SU-DHL-6 (cell line): ENCODE data around the gene PIN1.

Experiments
- H2AFZ ChIP-seq: fragments of 200-600 bp; sonication (generic); 2 replicates; pipeline ENCODE4 v1.6.1; 2014; ENCODE audit warnings: low read depth, mild to moderate bottlenecking, moderate library complexity, mixed read lengths, antibody characterized with exemption, low read length; ENCODE audit not compliant: severe bottlenecking
- H3F3A ChIP-seq: fragments of 200-600 bp; shearing (Covaris generic); 2 replicates; pipeline ENCODE4 v1.6.0; 2016; ENCODE audit warnings: antibody characterized with exemption, mild to moderate bottlenecking; ENCODE audit not compliant: insufficient read depth
- H3K27ac ChIP-seq: fragments of 200-600 bp; sonication (generic); 2 replicates; pipeline ENCODE4 v1.5.1; 2016; ENCODE audit warnings: low read depth, mild to moderate bottlenecking, low read length, moderate library complexity, mixed read lengths
- H3K27me3 ChIP-seq: fragments of 200-600 bp; sonication (generic), shearing (Covaris generic); 2 replicates; pipeline ENCODE4 v1.6.0; 2014; ENCODE audit warnings: mild to moderate bottlenecking, low read length
- H3K36me3 ChIP-seq: fragments of 200-600 bp; sonication (generic); 2 replicates; pipeline ENCODE4 v1.6.1; 2014; ENCODE audit warnings: mild to moderate bottlenecking, low read length, mixed read lengths
- H3K4me2 ChIP-seq: fragments of 300-600, 200-600 bp; shearing (Covaris generic), sonication (generic); 2 replicates; pipeline ENCODE4 v1.6.0; 2014; ENCODE audit warnings: low read length, low read depth, mild to moderate bottlenecking; ENCODE audit not compliant: poor library complexity, severe bottlenecking
- H3K4me3 ChIP-seq: fragments of 200-600 bp; sonication (generic); 2 replicates; pipeline ENCODE4 v1.5.1; 2014; ENCODE audit warnings: antibody characterized with exemption, low read length, mild to moderate bottlenecking, mixed read lengths; ENCODE audit not compliant: insufficient read depth, poor library complexity, severe bottlenecking
- H3K79me2 ChIP-seq: fragments of 200-600 bp; sonication (generic); 2 replicates; pipeline ENCODE4 v1.6.1; 2014; ENCODE audit warnings: mild to moderate bottlenecking, low read length, moderate library complexity; ENCODE audit not compliant: insufficient read depth
- H3K9ac ChIP-seq: fragments of 200-600 bp; sonication (generic); 2 replicates; pipeline ENCODE4 v1.7.0; 2014; ENCODE audit warnings: mild to moderate bottlenecking, low read length
- H3K9me2 ChIP-seq: fragments of 200-600 bp; sonication (generic); replicated peaks from 2 replicates; pipeline ENCODE4 v1.6.1; 2014; ENCODE audit warnings: low read length; ENCODE audit not compliant: insufficient read depth
- H3K9me3 ChIP-seq: fragments of 200-600 bp; sonication (generic); 2 replicates; pipeline ENCODE4 v1.6.1; 2014; ENCODE audit warnings: low read length, mixed read lengths; ENCODE audit not compliant: insufficient read depth
- H4K20me1 ChIP-seq: fragments of 200-600 bp; sonication (generic); 2 replicates; pipeline ENCODE4 v1.6.1; 2014; ENCODE audit warnings: low read depth, mild to moderate bottlenecking, antibody characterized with exemption, low read length, moderate library complexity, mixed read lengths
- CTCF ChIP-seq: fragments of 200-600 bp; sonication (generic); IDR thresholded peaks from one replicate; pipeline ENCODE4 v1.5.1; 2017; ENCODE audit warnings: antibody characterized with exemption, mild to moderate bottlenecking, low read length, moderate library complexity; ENCODE audit not compliant: insufficient read depth, poor library complexity, severe bottlenecking
- EZH2phosphoT487 ChIP-seq: fragments of 200-600 bp; sonication (generic), shearing (Covaris generic); conservative IDR thresholded peaks from 2 replicates; pipeline ENCODE4 v1.6.1; 2018; ENCODE audit warnings: mild to moderate bottlenecking, antibody characterized with exemption, low read length, moderate library complexity, mixed read lengths

The PIN1 gene

GRCh38 chr19:9811139-9811538 is 24.0 kb upstream of the PIN1 start:
- H3K4me2 ChIP-seq, result no peak overlapping the region
- no peaks in the 10 kb centered on the region for H3F3A ChIP-seq
- H3K79me2 ChIP-seq, result peaks cover 12% of the 10 kb centered on the region; the same call in 1 of the 2 replicates
- H3K27me3 ChIP-seq, result no peaks in the 10 kb centered on the region
- H4K20me1 ChIP-seq, result no peaks in the 10 kb centered on the region
- H3K4me3 ChIP-seq, result no peak overlapping the region
- no peak overlapping the region for H3K9ac ChIP-seq
- H3K9me3 ChIP-seq, result peaks cover 7% of the 10 kb centered on the region; the same call in 1 of the 2 replicates
- no peak for TF ChIP-seq CTCF
- no peak for TF ChIP-seq EZH2phosphoT487
- H3K27ac ChIP-seq, result no peak overlapping the region
- H3K36me3 ChIP-seq, result peaks cover 4% of the 10 kb centered on the region; the same call in 1 of the 2 replicates
- no peaks in the 10 kb centered on the region for H3K9me2 ChIP-seq
- no peak overlapping the region for H2AFZ ChIP-seq

- peak overlapping the region; percentile 82 for H3K27ac ChIP-seq
- H3K9ac ChIP-seq, result peak overlapping the region; percentile 83
- peaks cover 38% of the 10 kb centered on the region for H3K79me2 ChIP-seq
- no peaks in the 10 kb centered on the region for H3K27me3 ChIP-seq
- peaks cover 15% of the 10 kb centered on the region; the same call in 1 of the 2 replicates for H3K36me3 ChIP-seq
- H3K9me3 ChIP-seq, result peaks cover 8% of the 10 kb centered on the region; the same call in 1 of the 2 replicates
- H2AFZ ChIP-seq, result peak overlapping the region; percentile 91
- no peak for TF ChIP-seq CTCF
- no peak for TF ChIP-seq EZH2phosphoT487
- H3F3A ChIP-seq, result no peaks in the 10 kb centered on the region; the same call in 1 of the 2 replicates
- H4K20me1 ChIP-seq, result no peaks in the 10 kb centered on the region
- peak overlapping the region; percentile 74 for H3K4me2 ChIP-seq
- H3K4me3 ChIP-seq, result peak overlapping the region; percentile 92
- H3K9me2 ChIP-seq, result no peaks in the 10 kb centered on the region
Observed at GRCh38 chr19:9818175-9818733, 16.9 kb upstream of the PIN1 start.

- H4K20me1 ChIP-seq, result no peaks in the 10 kb centered on the region
- H2AFZ ChIP-seq, result peak within 1 kb of the TSS; percentile 91
- TF ChIP-seq EZH2phosphoT487 (no peak), CTCF (no peak)
Observed at GRCh38 chr19:9818734-9819595, 16.2 kb upstream of the PIN1 start, which contains the start of gene FBXL12. Gene FBXL12, minus strand, starts transcription at chr19:9819079. Its CDS starts 266 bp downstream, at chr19:9818813.

More at GRCh38 chr19:9818734-9819595, 16.2 kb upstream of the PIN1 start, which contains the start of gene FBXL12:
- H3K9ac ChIP-seq, result peak within 1 kb of the TSS; percentile 83
- no peaks in the 10 kb centered on the region for H3K27me3 ChIP-seq
- no peaks in the 10 kb centered on the region for H3K9me2 ChIP-seq
- H3K4me3 ChIP-seq, result peak within 1 kb of the TSS; percentile 92
- peaks cover 8% of the 10 kb centered on the region; the same call in 1 of the 2 replicates for H3K9me3 ChIP-seq
- peaks cover 15% of the 10 kb centered on the region; the same call in 1 of the 2 replicates for H3K36me3 ChIP-seq
- H3K27ac ChIP-seq, result peak within 1 kb of the TSS; percentile 82
- peak within 1 kb of the TSS; percentile 85 for H3K4me2 ChIP-seq
- peaks cover 36% of the 10 kb centered on the region for H3K79me2 ChIP-seq
- no peaks in the 10 kb centered on the region; the same call in 1 of the 2 replicates for H3F3A ChIP-seq
